GM12878 (cell line): ENCODE results near the gene MSI2. TPM values are rescaled to one million over a fixed set of nuclear protein-coding genes. Genes with fewer than 3 reads are reported as not detected.

Experiments
- ATAC-seq: fragments of 200-7000 bp; cut with Tn5 transposase; 3 replicates; pipeline ENCODE4 v1.9.1; 2020; ENCODE audit warnings: mild to moderate bottlenecking, moderate library complexity
- BruUV-seq: library from RNA; stranded (reverse); fragments of 400-500 nt; replicated peaks from 2 replicates; lab custom pipeline; 2021; lab: Mats Ljungman, UMichigan
- CTCF ChIA-PET: fragments of 300-600 bp; sonication (Branson Sonifier 250); formaldehyde crosslinking; extraction: SDS; loops from one replicate; lab custom pipeline; 2021; ENCODE audit warnings: inconsistent platforms; lab: Yijun Ruan, JAX
- POLR2A ChIA-PET: fragments of 350-600 bp; formaldehyde crosslinking; extraction: SDS; loops from one replicate; lab custom pipeline; 2021; ENCODE audit warnings: inconsistent platforms; lab: Charles Lee
- RAD21 ChIA-PET: fragments of 300-600 bp; sonication (Branson Sonifier 250); formaldehyde crosslinking; loops from one replicate; lab custom pipeline; 2023; ENCODE audit warnings: antibody characterized with exemption; ENCODE audit not compliant: unreplicated experiment; lab: Charles Lee
- SMC1A ChIA-PET: fragments of 300-600 bp; sonication (Branson Sonifier 250); formaldehyde crosslinking; loops from one replicate; lab custom pipeline; 2023; ENCODE audit not compliant: unreplicated experiment, uncharacterized antibody; lab: Charles Lee
- DNase-seq: peaks from one replicate; pipeline ENCODE4 v3.0.0-alpha.2; 2011; ENCODE audit warnings: low read depth, low spot score
- FAIRE-seq: peaks from 3 replicates; lab custom pipeline; 2011; peaks lifted over from hg19 to GRCh38; lab: Jason Lieb, UNC
- H2AFZ ChIP-seq: 2 replicates; pipeline ENCODE4 v1.6.0; 2011; ENCODE audit warnings: low read depth, low read length, control low read depth; ENCODE audit not compliant: control insufficient read depth
- H3K27ac ChIP-seq: 2 replicates; pipeline ENCODE4 v1.5.1; 2011; ENCODE audit warnings: control low read depth; ENCODE audit not compliant: control insufficient read depth, insufficient read depth
- H3K27me3 ChIP-seq, 2 experiments: replicated peaks in 1 of 2; 2 replicates each; pipeline versions ENCODE4 v1.6.0 to v1.6.1; 2011; ENCODE audit warnings: low read length in 1 of 2; ENCODE audit not compliant: control insufficient read depth in 2 of 2, insufficient read depth in 2 of 2
- H3K36me3 ChIP-seq, 2 experiments: 2 replicates each; pipeline ENCODE4 v1.5.1; 2011; ENCODE audit warnings: low read length in 1 of 2; ENCODE audit not compliant: control insufficient read depth in 2 of 2, insufficient read depth in 2 of 2
- H3K4me1 ChIP-seq: 2 replicates; pipeline ENCODE4 v1.6.1; 2011; ENCODE audit warnings: mild to moderate bottlenecking, low read length, moderate library complexity, mixed read lengths; ENCODE audit not compliant: control insufficient read depth, insufficient read depth
- H3K4me2 ChIP-seq: 2 replicates; pipeline ENCODE4 v1.6.0; 2011; ENCODE audit warnings: control low read depth; ENCODE audit not compliant: control insufficient read depth, insufficient read depth
- H3K4me3 ChIP-seq: fragments of 200-600 bp; sonication (generic); 2 replicates; pipeline ENCODE4 v1.5.1; 2016
- H3K79me2 ChIP-seq: 2 replicates; pipeline ENCODE4 v1.6.0; 2011; ENCODE audit warnings: low read length; ENCODE audit not compliant: control insufficient read depth, insufficient read depth
- H3K9ac ChIP-seq: 2 replicates; pipeline ENCODE4 v1.8.0; 2011; ENCODE audit warnings: low read length, control low read depth, mixed read lengths; ENCODE audit not compliant: control insufficient read depth, insufficient read depth
- H3K9me3 ChIP-seq: replicated peaks from 3 replicates; pipeline ENCODE4 v1.5.1; 2011; ENCODE audit warnings: mild to moderate bottlenecking, low read length; ENCODE audit not compliant: control insufficient read depth, insufficient read depth
- H4K20me1 ChIP-seq: 2 replicates; pipeline ENCODE4 v1.6.0; 2011; ENCODE audit not compliant: control insufficient read depth, insufficient read depth
- ATF3 ChIP-seq: IDR thresholded peaks from 2 replicates; pipeline ENCODE4 v1.6.1; 2011; ENCODE audit warnings: low read depth, mild to moderate bottlenecking, low read length, moderate library complexity, borderline replicate concordance; ENCODE audit errors: extremely low read depth
- E4F1 ChIP-seq: fragments of 450-650 bp; IDR thresholded peaks from 2 replicates; pipeline ENCODE4 v1.6.1; 2018; ENCODE audit warnings: borderline replicate concordance, mild to moderate bottlenecking; ENCODE audit not compliant: partially characterized antibody
- FOS ChIP-seq: IDR thresholded peaks from 3 replicates; pipeline ENCODE4 v1.6.1; 2011; ENCODE audit warnings: borderline replicate concordance; ENCODE audit not compliant: insufficient read length; ENCODE audit errors: extremely low read depth
- HDAC2 ChIP-seq: fragments of 200-600 bp; sonication (generic); IDR thresholded peaks from 2 replicates; pipeline ENCODE4 v1.6.1; 2017
- MEF2B ChIP-seq: fragments of 450-650 bp; IDR thresholded peaks from 2 replicates; pipeline ENCODE4 v1.6.1; 2018; ENCODE audit warnings: mild to moderate bottlenecking, moderate library complexity; ENCODE audit not compliant: partially characterized antibody, poor library complexity, severe bottlenecking
- RCOR1 ChIP-seq: conservative IDR thresholded peaks from 2 replicates; pipeline ENCODE4 v1.6.1; 2012; ENCODE audit warnings: low read depth, low read length, improper control_type of control experiment
- SP1 ChIP-seq: IDR thresholded peaks from one replicate; pipeline ENCODE4 v1.6.1; 2011; ENCODE audit warnings: low read depth, low read length
- YBX1 ChIP-seq: fragments of 450-650 bp; IDR thresholded peaks from 2 replicates; pipeline ENCODE4 v1.6.1; 2016; ENCODE audit warnings: antibody characterized with exemption
- ZNF274 ChIP-seq: IDR thresholded peaks from one replicate; pipeline ENCODE4 v1.8.0; 2011; ENCODE audit not compliant: insufficient read length, insufficient read depth
- ZNF384 ChIP-seq: IDR thresholded peaks from 2 replicates; pipeline ENCODE4 v1.6.1; 2012; ENCODE audit warnings: low read depth, mild to moderate bottlenecking, low read length, improper control_type of control experiment, borderline replicate concordance
- WGBS: methylation state at CpG from one replicate; pipeline ENCODE4 v1.1.6; 2016; ENCODE audit warnings: low lambda C conversion rate; ENCODE audit not compliant: insufficient replicate concordance, insufficient coverage; ENCODE audit errors: missing lambda C conversion rate; 5-methylcytosine and 5-hydroxymethylcytosine counted together
- in situ Hi-C: fragments of 300-500 bp; cut with MboI; formaldehyde crosslinking; loops from 9 replicates; pipeline ENCODE4 v1.14.3; 2018; ENCODE audit warnings: mixed read lengths
- intact Hi-C: fragments of 100-400 bp; cut with micrococcal nuclease; formaldehyde crosslinking; loops from one replicate; pipeline ENCODE4 v1.14.2; 2022; ENCODE audit not compliant: unreplicated experiment
- polyA plus RNA-seq, 11 experiments: library from polyadenylated mRNA; depleted of rRNA in 4 of 11; unstranded in 6 of 11; stranded (reverse) in 5 of 11; fragments of >200 nt; fragmentation: Nextera tagmentation in 4 of 11; fragmentation: Illumina TruSeq in 1 of 11; extraction: Ambion mirVana in 4 of 11; extraction: Trizol in 1 of 11; gene quantifications; 1 replicate in 1 of 11; 2 replicates in 10 of 11; pipeline versions ENCODE4 v1.2.1 to v1.2.3, GENCODE V29; 2011 to 2016; ENCODE audit warnings: inconsistent platforms in 2 of 11, missing spikeins in 2 of 11, low read depth in 1 of 11
- total RNA-seq, 4 experiments: library from RNA; depleted of rRNA in 3 of 4; stranded (reverse); fragments of >200 nt in 3 of 4; fragmentation: Illumina TruSeq in 1 of 4; extraction: Trizol in 1 of 4; gene quantifications; 2 replicates each; pipeline versions ENCODE4 v1.2.1 to v1.2.3, GENCODE V29; 2013 to 2021
- TF ChIP-seq, protein P1 (sequence below): fragments of 450-650 bp; conservative IDR thresholded peaks from 2 replicates; pipeline ENCODE4 v1.6.1; 2017; ENCODE audit warnings: mild to moderate bottlenecking, moderate library complexity
- TF ChIP-seq, protein P2 (sequence below): IDR thresholded peaks from 2 replicates; pipeline ENCODE4 v1.6.1; 2011; ENCODE audit warnings: mild to moderate bottlenecking, low read depth, low read length, moderate library complexity; ENCODE audit not compliant: insufficient replicate concordance

MSI2 gene
- total and polyA plus RNA-seq, 10 of the 15 experiments (the other 5 are each of a cell fraction or from before 2014, with no cell fraction given) = 6.1 to 76.1 (median 42.0) TPM

GRCh38 chr17:57582881-57583756 is 326.8 kb downstream of the MSI2 start:
- in situ Hi-C loops (no loop called here), intact Hi-C loops (no loop called here)
- Histone ChIP-seq H3K9me3 (no peaks in the 10 kb centered on the region), H3K9ac (no peak overlapping the region), H3K27me3 (no peaks in the 10 kb centered on the region), H3K4me3 (no peak overlapping the region), H3K4me1 (peaks cover 7% of the 10 kb centered on the region), H3K27ac (no peak overlapping the region), H3K4me2 (no peak overlapping the region), H4K20me1 (no peaks in the 10 kb centered on the region), H2AFZ (no peak overlapping the region), H3K79me2 (no peaks in the 10 kb centered on the region), H3K36me3 (peaks cover 0 to 2% of the 10 kb centered on the region in 2 experiments; a peak in 3 of 4 replicates)
- BruUV-seq = no TSS peak
- CTCF ChIA-PET = interaction anchor here (1.2 to 1.6 kb wide), 2 partner anchors 15 to 89 kb away, joined by 3 to 4 read pairs; no protein-coding TSS in a partner anchor
- POLR2A ChIA-PET = interaction anchor here (0.7 kb wide), 1 partner anchor 328 kb away, joined by 4 read pairs; no protein-coding TSS in a partner anchor
- WGBS = 96% methylated on average over 6 of the region's 6 CpGs
- SMC1A ChIA-PET = interaction anchor here (0.7 to 2.0 kb wide), 4 partner anchors 15 to 339 kb away, joined by 3 to 5 read pairs (median 4); no protein-coding TSS in a partner anchor
- no peak for ATAC-seq
- RAD21 ChIA-PET = interaction anchor here (0.6 kb wide), 1 partner anchor 13 kb away, joined by 3 read pairs; no protein-coding TSS in a partner anchor
- FAIRE-seq = no peak
- no peak for DNase-seq
- no peak for TF ChIP-seq YBX1
- no peak for TF ChIP-seq ZNF274
- no peak for TF ChIP-seq FOS
- TF ChIP-seq SP1 = no peak
- TF ChIP-seq, protein P1, sequence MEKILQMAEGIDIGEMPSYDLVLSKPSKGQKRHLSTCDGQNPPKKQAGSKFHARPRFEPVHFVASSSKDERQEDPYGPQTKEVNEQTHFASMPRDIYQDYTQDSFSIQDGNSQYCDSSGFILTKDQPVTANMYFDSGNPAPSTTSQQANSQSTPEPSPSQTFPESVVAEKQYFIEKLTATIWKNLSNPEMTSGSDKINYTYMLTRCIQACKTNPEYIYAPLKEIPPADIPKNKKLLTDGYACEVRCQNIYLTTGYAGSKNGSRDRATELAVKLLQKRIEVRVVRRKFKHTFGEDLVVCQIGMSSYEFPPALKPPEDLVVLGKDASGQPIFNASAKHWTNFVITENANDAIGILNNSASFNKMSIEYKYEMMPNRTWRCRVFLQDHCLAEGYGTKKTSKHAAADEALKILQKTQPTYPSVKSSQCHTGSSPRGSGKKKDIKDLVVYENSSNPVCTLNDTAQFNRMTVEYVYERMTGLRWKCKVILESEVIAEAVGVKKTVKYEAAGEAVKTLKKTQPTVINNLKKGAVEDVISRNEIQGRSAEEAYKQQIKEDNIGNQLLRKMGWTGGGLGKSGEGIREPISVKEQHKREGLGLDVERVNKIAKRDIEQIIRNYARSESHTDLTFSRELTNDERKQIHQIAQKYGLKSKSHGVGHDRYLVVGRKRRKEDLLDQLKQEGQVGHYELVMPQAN = no peak
- no peak for TF ChIP-seq HDAC2
- TF ChIP-seq, protein P2, sequence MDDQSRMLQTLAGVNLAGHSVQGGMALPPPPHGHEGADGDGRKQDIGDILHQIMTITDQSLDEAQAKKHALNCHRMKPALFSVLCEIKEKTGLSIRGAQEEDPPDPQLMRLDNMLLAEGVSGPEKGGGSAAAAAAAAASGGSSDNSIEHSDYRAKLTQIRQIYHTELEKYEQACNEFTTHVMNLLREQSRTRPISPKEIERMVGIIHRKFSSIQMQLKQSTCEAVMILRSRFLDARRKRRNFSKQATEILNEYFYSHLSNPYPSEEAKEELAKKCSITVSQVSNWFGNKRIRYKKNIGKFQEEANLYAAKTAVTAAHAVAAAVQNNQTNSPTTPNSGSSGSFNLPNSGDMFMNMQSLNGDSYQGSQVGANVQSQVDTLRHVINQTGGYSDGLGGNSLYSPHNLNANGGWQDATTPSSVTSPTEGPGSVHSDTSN = no peak
- no peak for TF ChIP-seq RCOR1
- TF ChIP-seq ATF3 = no peak
- no peak for TF ChIP-seq ZNF384
- TF ChIP-seq MEF2B = no peak
- TF ChIP-seq E4F1 = no peak
